GM18498 (cell line): ENCODE measurements around the gene SCYL1.

Experiments used
- ATAC-seq: cut with Tn5 transposase; IDR thresholded peaks from one replicate; pipeline ENCODE4 v1.9.1; 2021; ENCODE audit warnings: mild to moderate bottlenecking, moderate library complexity; ENCODE audit not compliant: unreplicated experiment

SCYL1 gene

DNA sequence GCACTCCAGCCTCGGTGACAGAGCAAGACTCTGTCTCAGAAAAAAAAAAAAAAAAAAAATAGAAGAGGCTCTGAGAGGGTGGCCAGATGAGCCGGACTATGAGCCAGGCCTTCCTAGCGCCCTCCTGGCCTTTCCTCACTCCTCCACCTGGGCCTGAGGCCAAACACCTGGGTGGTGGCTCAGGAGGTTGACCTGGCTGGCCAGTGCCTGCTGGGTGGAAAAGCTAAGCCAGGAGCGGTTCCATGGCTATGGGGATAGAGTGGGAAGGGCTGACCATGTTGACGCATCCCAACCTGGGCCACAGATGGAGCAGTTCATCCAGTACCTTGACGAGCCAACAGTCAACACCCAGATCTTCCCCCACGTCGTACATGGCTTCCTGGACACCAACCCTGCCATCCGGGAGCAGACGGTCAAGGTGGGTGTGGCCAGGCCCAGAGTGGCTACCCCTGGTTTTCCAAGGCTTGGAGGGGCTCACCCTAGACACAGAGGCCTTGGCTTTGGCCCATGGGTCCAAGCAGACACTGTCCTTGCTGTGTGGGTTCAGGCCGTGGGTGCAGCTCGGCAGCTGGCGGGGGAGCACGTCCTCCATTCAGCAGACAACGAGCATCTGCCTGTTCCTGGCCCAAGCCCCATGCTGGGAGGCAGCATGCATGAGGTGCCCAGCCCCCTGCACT, 7.6 kb downstream of the SCYL1 start:
- ATAC-seq: no peak

DNA sequence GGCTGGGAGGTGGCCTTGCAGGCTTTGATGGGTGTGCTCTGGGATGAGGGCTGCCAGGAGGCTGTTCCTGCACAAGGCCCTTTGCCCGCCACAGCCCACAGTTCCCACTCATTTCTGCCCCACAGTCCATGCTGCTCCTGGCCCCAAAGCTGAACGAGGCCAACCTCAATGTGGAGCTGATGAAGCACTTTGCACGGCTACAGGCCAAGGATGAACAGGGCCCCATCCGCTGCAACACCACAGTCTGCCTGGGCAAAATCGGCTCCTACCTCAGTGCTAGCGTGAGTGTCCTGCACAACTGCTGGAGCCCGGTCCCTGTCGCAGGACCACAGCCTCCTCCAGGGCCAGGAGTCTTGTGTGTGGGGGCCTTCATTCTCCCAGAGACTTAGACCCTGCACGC, 10.2 kb downstream of the SCYL1 start:
- no peak for ATAC-seq

DNA sequence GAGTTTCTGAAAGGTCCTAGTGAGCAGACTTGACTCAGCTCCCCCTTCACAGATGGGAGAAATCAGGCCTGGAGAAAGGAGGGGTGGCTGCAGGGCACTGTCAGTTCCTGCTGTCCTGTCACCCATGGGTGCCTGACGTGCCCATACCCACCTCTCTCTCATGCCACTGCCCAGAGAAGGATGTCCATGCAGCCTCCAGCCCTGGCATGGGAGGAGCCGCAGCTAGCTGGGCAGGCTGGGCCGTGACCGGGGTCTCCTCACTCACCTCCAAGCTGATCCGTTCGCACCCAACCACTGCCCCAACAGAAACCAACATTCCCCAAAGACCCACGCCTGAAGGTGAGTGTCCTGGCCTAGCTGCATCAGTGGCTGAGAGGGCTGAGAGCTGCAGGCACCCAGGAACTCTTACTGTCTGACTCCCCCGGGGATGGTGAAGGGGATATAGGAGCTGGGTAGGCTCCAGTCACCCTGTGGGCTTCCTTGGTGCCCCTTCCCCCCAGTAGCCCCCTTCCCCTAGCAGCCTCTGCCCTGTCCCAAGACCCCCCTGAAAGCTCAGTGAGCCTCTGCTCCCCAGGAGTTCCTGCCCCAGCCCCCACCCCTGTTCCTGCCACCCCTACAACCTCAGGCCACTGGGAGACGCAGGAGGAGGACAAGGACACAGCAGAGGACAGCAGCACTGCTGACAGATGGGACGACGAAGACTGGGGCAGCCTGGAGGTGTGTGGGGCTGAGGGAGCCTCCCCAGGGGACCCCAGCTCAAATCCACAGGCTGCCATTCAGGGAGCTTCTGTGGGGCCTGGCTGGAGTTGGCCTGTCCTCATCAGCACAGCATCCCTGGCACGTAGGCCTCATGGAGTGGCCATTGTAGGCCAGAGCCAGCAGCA, 11.8 kb downstream of the SCYL1 start:
- ATAC-seq: no peak

DNA sequence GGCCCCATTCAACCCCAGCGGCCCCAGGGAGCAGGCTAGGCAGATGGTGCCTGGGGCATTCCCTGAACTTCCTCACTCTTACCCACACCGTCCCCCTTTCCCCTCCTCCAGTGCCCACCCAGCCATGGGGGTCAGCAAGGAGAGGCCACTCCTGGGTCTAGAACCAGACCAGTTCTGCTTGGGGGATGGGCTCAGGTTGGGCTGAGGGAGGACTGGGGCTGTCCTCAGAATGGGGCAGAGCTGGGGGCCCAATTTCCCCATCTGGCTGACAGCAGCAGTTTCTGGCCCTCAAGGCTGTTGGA, 12.4 kb downstream of the SCYL1 start:
- ATAC-seq: no peak

DNA sequence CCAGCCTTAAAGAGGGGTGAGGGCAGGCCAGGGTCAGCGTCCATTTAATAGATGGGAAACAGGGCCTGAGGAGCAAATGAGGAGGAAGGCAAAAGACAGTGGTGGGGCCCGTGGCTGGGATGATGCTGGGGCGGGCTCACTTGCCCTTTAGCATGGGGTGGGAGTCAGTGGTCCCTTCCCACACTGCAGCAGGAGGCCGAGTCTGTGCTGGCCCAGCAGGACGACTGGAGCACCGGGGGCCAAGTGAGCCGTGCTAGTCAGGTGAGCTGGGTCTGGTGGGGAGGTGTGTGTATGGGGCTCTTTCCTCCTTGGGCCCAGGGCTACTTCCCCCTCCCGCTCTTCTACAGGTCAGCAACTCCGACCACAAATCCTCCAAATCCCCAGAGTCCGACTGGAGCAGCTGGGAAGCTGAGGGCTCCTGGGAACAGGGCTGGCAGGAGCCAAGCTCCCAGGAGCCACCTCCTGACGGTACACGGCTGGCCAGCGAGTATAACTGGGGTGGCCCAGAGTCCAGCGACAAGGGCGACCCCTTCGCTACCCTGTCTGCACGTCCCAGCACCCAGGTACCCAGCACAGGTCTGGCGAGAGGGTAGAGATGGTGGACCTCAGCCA, 12.8 kb downstream of the SCYL1 start:
- ATAC-seq: no peak

DNA sequence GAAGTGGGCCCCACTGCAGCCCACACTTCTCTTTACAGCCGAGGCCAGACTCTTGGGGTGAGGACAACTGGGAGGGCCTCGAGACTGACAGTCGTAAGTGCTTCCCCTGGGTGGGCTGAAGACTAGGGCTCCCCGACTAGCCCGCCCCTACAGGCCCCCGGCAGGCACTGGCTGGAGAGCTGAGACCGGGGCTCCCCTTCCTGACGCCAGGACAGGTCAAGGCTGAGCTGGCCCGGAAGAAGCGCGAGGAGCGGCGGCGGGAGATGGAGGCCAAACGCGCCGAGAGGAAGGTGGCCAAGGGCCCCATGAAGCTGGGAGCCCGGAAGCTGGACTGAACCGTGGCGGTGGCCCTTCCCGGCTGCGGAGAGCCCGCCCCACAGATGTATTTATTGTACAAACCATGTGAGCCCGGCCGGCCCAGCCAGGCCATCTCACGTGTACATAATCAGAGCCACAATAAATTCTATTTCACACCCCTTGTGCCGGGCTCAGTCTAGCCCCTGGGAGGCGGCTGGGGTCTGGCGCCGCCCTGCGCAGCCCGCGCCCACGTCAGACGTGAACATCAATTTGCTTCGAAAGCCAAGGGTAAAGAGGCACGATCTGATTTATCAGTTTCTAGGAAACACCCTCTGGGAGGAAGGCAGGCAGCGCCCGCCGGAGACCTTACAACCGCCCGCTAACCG, 13.5 kb downstream of the SCYL1 start:
- ATAC-seq: no peak

DNA sequence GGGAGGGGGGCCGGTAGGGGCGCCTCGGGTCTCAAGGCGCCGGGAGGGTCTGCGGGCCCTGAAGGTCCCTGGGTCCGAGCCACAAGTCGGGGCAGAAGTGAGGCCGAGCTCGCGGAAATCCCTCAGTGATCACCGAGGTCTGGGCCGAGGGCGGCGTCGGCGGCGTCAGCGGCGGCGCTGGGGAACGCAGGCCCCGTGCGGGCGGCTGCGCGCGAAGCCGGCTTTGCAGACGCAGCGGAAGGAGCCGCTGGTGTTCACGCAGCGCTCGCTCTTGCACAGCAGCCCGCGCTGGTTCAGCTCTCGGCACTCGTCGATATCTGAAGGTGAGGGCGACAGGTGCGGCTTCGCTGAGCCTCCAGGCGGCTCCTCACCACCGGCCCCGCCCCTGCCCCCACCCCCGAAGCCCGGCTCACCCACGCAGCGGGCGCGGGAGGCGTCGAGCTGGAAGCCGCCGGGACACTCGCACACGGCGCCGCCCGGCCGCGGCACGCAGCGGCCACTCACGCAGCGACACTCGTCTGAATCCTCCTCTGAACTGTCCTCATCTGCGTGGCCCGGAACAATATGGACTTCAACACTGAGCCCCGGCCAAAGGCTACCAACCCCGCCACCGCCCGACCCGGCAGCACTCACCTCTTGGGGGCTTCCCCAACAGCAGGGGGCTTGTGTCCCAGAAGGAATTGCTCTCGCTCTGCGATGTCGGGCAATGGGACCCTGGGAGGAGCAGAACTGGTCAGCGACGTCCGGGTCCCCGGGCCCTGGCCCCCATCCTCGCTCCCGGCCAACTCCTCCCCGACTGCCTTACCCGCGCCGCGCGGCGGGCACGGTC, 14.2 kb downstream of the SCYL1 start:
- no peak for ATAC-seq

DNA sequence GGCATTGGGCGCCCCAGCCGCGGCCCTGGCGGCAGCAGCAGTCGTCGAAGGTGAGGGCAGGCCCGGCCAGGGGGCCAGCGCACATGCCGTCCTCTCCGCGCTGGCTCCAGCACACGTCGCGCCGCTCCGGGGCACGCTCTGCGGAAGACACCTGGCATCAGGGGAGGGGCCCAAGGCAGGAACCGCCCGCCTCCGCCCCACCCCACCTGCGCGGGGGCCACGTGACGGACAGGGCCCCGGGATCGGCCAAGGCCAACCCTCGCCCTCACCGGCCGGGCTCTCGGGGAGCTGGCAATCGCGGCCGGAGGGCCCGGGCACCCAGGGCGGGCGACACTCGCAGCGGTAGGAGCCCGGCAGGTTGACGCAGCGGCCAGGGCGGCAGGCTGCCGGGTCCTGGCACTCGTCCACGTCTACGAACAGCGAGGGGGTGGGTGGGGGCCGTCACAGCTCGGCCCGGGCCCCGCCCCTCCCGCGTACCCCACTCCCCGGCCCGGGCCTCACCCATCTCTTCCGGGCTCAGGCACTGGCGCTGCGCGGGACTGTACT, 14.9 kb downstream of the SCYL1 start:
- ATAC-seq: peak; percentile 58

DNA sequence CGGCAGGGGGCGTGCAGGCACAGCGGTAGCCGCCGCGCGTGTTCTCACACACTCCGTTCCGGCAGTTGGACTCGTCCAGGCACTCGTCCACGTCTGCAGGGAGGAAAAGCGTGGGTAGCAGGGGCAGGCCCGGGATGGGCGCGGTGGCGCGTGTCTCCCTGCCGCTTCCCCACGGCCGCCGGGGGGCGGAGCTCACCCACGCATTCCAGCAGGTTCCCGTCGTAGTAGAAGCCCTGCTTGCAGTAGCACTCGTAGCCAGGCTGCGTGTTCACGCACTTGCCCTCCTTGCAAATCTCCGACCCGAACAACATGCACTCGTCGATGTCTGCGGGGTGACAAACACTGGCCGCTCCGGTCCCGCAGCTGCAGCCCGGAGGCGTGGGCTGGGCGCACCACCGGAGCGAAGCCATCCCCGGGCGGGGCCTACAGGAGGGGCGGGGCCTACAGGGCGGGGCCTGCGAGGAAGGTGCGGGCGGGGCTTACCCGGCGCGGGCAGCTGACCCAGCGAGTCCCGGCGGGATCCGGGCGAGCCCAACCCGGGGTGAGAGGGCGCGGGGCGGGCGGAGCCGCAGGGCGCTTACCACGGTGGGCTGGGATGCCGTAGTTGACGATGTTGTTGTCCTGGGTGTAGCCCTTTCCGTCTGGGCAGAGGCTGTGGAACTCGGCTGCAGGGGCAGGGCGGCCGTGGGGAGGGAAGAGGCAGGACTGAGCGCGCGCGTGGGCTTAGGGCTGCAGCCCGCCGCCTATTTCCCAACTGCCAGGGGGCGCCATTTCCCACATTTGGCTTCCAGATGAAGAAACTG, 15.6 kb downstream of the SCYL1 start:
- peak; percentile 76 for ATAC-seq

DNA sequence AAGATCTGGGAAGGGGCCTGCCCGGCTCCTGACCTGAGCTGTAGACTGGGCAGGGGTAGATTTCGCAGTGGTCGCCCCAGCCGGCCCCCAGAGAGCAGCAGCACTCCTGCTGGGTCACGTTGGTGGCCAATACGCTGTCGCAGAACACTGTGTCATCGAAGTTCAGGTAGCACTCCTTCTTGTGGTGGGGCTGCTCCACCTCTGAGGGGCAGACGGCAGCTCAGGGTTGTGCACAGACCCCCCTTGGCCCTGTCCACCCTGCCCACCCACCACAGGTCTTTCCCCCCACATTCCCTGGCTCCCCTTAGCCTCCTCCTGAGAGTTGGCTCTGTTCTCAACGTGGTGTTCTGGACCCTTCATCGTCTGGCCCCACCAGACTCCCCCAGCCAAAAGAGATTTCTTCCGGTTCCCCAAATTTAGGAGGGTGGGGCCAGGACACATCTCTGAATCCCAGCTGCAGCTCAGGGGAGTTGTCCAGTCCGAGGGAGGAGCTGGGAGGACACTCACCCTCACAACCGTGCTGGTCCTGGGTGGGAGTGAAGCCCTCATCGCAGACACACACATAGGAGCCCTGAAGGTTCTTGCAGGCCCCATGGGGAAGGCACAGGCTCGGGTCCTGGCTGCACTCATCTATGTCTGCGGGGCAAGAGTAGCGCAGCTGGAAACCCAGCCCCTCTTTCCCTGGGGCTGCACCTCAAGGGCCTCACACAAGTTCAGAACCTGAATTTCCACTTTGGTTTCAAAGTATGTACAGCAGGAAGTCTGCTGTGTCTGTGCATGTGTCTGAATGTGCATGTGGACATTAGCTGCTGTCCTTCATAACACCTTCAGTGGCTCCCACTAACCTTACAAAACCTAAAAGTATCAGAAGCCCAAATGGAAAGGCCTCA, 16.5 kb downstream of the SCYL1 start:
- no peak for ATAC-seq

DNA sequence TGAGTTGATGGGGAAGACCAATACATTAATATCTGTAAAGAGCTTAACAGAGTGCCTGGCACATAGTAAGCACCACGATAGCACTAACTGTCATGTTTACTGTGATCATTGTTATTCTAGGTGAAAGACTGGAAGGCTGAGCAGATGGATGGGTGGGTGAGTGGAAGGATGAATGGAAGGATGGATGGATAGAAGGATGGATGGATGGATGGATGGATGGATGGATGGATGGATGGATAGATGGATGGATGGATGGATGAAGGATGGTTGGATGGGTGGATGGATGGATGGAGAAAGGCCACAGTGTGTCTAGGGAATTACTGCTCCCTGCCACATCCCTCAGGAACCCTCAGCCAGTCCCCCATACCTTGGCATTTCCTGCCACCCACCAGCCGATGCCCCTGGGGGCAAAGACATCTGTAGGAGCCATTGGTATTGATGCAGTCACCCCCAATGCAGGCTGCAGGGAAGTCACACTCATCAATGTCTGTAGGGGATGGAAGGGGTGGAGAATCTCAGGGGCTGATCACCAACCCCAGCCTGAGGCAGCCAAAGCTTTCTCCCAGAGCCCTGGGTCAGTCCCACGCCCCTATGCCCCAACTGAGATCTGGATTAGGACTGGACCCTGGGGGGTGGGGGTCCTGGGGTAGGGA, 18.0 kb downstream of the SCYL1 start:
- ATAC-seq: no peak

DNA sequence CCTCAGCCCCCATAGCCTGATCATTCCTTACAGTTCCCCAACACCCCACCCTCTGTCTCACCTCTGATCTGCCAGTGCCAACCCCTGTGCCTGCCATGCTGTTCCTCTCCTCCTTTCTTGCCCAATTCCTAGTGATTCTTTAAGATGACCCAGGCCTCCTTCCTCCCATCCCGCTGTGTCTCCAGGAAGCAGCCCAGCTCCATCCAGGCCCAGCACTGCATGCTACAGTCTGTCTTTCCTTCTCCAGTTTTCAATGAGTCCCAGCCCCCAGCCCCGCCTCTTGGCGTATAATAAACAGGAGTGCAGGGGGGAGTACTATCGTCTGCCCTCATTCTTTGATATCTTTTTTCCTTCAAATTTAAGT, 21.0 kb downstream of the SCYL1 start:
- ATAC-seq: no peak

DNA sequence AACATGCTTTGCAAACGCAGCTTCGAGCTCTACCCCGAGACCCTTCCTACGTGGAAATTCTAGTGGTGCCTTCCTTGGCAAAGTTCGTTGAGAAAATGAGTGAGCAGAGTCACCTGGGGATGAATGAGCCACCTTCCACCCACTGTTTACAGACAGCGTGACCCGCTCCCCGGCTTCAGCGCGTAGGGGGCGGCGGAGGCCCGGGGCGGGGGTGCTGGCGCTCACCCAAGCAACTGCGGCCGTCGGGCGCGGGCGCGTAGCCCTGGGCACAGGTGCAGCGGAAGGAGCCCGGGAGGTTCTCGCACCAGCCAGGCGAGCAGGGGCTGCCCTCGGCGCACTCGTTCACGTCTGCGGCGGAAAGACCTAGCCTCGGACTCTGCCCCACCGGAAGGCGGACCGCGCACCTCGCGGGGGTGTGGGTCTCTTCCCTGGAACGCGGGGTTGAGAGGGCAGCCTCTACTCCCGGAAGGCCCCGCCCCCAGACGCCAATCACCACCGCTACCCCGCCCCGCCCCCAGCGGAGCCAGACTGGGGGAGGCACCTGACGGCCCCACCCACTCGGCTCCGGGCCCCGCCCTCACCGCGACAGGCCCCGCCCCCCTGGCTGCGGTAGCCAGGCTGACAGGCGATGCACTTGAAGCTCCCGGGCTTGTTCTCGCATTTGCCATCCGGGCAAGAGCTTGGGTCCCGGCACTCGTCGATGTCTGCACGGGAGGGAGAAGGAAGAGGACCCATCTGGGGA, 21.5 kb downstream of the SCYL1 start:
- ATAC-seq: peak; percentile 79

DNA sequence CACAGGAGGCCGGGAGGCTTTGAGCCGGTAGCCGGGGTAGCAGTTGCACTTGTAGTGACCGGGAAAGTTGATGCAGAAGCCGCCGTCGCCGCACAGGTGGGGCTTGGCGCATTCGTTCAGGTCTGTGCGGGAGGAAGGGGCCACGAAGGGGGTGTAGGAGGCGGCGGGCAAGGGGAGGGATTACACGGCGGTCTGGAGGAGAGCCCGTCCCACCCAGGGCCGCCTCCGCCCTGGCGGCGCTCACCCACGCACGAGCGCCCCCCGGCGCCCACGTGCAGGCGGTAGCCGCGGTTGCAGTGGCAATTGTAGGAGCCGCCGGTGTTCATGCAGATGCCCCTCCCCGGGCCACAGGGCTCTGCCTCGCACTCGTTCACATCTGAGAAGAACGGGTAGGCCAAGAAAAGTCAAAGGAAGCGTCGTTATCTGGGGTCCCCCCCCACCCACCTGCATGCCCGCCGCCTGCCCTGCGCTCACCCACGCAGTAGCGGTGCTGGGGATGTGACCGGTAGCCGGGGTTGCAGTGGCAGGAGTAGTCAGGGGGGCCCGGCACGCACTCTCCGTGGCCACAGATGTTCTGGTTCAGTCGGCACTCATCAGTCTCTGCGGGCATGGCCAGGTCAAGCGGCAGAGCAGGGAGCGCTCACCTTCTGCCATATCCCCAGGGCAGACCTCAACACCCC, 22.7 kb downstream of the SCYL1 start:
- no peak for ATAC-seq

DNA sequence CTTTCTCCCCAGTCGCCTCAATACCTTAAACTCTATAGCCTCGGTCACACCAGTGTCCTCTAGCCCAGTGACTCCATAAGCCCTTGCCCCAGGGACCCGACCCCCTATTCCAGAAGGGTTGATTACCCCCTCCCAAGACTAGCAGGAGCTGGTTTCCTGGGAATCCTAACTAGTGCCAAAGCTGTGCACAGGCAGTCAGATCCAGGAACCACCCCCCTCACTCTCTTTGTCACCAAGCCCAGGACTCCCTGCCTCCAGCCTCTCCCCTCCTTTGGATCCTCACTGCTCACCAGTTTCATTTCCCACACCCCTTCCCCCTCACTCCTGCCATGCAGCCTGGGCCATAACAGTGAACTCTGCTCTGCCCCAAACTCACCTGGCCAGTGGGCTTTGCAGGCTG, 23.5 kb downstream of the SCYL1 start:
- no peak for ATAC-seq

DNA sequence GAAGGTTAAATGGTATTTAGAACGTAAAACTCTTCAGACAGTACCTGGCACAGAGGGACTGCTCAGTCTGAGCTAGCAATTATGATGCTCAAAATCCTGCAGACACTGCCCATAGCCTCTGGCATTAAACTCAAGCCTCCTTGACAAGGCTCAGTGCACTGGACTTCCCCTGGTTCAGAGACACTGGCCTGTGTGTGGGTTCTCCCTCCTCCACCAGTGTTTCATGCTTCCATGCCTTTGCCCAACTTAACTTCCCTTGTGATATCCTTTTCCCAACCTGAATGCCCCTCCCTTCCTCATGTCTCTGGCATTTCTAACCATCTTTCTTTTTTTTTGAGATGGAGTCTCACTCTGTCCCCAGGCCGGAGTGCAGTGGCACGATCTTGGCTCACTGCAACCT, 24.2 kb downstream of the SCYL1 start:
- no peak for ATAC-seq
